Ramos (cell line): ENCODE data around the gene FOXD1.
"Not testable (repeated sequence)": the region's sequence is repeated elsewhere in the genome, so short reads cannot be mapped to it uniquely, and the experiment has no call there.

ENCODE experiments used
- in situ Hi-C: fragments of 300-500 bp; cut with MboI; formaldehyde crosslinking; loops from one replicate; pipeline ENCODE4 v1.14.3; 2022; ENCODE audit warnings: low sequenced_read_pairs; ENCODE audit not compliant: unreplicated experiment

The FOXD1 gene

DNA sequence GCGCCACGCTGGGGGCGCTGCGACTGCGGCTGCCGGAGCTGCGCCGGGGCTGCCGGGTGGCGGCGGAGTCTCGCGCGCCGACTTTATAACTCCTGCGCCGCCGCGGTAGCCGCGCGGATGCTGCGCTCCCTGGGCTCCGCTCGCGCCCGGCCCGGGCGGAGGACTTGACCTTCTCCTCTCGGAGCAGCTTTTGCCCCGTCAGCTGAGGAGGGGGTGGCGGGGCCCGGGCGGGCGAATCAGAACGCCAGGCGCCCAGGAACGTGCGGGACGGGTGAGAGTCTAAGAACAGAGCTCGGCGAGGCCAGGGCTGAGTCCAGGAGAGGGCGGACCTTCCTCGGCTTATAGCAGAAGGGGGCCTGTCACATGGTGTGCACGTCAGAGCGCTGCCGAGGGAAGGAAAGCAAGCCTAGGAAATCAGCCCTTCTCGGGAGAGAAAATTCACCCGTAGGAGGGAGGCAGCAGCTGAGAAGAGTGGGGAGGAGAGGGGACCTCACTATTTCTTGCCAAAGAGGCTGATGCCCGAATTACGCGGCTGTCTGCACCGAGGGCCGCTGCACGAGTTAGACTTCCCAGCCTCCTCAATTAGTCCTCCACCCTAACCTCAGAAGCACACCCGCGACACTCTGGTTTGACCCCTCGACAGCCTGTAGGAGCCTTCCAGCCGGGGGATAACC lies at the start of gene FOXD1:
FOXD1 (minus strand) TSS at position 315 of the 674 bp plus-strand sequence. CDS start 415 bp downstream, outside the sequence.
- in situ Hi-C loops = no loop called here

DNA sequence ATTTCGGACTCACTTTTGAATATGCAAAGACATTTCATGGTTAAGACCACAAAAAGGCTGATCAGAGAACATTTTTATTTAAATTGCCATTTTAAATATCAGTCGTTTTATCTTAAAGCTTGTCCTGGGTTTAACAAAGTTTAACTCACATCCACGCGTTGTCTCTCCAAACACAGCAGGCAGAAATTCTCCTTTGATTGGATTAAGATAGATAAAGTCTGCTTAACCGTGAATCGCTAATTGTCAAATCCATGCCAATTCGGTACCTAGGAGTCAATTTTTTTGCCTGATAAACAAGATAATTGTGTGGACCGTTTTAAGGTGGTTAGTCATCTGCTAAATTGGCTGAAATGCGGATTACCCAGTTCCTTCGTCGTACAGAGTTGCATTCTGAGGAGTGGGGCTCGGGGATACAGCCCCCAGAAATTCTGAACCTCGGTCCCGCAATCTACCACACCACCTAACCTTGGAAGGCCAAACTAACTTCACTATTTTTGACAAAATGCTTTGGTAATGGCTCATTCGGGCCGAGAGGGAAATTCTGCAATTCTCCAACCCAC lies 49.0 kb upstream of the FOXD1 start:
- in situ Hi-C loops = no loop called here

DNA sequence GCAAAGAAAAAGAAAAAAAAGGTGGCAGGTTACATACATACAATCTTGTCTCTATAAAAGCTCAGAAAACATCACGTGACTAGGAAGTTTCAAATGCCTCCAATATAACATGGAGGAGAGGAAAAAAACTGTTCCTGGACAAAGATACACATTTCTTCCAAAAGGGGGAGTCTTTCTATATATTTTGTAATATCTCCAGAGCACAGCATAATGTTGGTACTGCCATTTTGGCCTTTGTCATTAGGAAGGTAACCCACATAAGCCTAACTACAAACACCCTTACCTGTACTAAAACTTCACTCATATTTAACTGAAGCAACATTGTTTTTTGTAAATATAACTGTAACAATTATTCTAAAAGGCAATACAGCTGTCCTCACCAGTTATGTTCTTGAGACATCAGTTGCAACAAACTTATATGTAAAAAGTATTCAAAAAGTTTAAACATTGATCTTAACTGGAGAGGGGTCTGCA lies 48.4 kb upstream of the FOXD1 start:
- in situ Hi-C loops = no loop called here

GRCh38 chr5:73495772-73496335 lies 47.3 kb upstream of the FOXD1 start:
- in situ Hi-C loops = no loop called here

- in situ Hi-C loops = no loop called here
Observed at GRCh38 chr5:73494721-73495120, 46.1 kb upstream of the FOXD1 start.

DNA sequence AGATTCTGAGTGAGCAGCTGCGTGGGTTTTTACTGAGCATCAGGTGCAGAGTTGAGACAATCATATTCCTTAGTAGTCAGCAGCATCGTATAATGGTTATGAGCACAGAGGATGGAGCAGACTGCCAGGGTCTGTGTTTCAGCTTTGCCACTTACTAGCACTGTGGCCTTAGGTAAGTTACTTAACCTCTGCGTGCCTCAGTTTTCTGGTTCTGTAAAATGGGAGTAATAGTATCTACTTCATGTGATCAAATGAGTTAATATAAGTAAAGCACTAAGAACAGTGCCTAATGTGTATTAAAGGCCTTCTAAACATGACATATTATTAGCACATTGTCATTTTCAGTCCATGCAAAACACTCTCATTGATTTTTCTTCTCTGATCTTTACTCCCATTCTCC lies 44.8 kb upstream of the FOXD1 start:
- in situ Hi-C loops = no loop called here

GRCh38 chr5:73491155-73491554 lies 42.6 kb upstream of the FOXD1 start:
- in situ Hi-C loops = no loop called here

DNA sequence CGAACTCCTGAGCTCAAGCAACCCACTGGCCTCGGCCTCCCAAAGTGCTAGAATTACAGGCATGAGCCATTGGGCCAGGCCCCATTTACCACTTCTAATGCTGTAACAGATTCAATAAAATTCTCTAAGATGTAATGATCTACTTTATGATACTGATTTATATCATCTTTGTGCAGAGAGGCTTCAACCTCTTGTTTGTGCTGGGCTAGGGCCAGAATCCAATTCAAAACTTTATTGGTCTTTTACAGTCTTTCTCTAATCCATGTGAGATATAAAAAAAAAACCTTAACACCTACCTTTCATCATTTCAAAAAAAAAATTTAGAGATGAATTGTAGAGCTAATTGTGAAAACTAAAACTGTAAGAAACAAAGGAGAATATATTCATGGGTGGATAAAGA lies 41.5 kb upstream of the FOXD1 start:
- in situ Hi-C loops = no loop called here

GRCh38 chr5:73488806-73489205 lies 40.2 kb upstream of the FOXD1 start:
- in situ Hi-C loops = no loop called here

GRCh38 chr5:73487815-73488214 lies 39.2 kb upstream of the FOXD1 start:
- in situ Hi-C loops = no loop called here

- in situ Hi-C loops = not testable (repeated sequence)
Observed at GRCh38 chr5:73487257-73487656, 38.7 kb upstream of the FOXD1 start.

DNA sequence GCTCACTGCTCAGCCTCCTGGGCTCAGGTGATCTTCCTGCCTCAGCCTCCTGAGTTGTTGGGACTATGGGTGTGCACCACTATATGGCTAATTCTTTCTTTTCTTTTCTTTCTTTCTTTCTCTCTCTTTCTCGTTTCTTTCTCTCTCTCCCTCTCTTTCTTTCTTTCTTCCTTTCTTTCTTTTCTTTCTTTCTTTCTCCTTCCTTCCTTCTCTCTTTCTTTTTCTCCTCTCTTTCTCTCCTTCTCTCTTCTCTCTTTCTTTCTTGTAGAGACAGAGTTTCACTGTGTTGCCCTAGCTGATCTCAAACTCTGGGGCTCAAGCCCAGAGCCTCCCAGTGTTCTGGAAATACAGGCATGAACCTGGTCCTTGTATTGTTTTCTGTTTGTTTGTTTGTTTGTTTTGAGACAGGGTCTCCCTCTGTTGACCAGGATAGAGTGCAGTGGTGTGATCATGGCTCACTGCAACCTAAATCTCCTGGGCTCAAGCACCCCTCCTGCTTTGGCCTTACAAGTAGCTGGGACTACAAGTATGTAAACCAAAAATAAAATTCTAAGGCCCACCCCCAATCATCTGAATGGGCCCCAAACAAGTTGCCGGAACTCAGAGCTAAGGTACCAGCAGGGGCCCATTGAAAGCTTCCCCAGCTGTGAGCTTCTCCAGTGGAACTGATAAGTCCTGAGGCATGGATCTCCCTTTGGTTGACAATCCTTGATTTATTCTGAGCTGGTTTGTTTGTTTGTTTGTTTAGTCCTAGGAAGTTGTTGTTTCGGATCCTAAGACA lies 37.7 kb upstream of the FOXD1 start:
- in situ Hi-C loops = no loop called here

DNA sequence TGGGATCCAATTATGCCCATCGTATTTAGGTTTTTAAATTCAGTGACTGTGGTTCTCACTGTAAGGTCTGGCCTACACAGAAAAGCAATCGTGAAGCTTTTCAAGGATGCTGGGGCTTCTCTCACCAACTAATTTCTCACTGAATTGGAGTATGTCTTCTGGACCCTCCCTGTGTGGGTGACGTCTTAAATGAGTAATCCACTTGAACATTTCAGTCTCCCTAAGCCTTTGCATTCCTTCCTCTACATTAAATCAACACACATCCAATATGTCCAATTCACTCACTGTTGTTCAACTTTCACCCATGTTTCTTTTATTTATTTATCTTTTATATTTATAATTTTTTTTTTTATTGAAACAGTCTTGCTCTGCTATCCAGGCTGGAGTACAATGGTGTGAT lies 37.1 kb upstream of the FOXD1 start:
- in situ Hi-C loops = no loop called here

DNA sequence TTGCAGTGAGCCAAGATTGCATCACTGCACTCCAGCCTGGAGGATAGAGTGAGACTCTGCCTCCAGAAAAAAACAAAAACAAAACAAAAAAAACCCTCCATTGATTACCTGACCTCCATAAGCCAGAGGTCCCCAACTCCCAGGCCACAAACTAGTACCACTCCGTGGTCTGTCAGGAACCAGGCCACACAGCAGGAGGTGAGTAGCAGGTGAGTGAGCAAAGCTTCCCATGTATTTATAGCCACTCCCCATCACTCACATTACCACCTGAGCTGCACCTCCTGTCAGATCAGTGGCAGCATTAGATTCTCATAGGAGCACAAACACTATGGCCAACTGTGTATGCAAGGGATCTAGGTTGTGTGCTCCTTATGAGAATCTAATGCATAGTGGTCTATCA lies 35.9 kb upstream of the FOXD1 start:
- in situ Hi-C loops = no loop called here

GRCh38 chr5:73483676-73484075 lies 35.1 kb upstream of the FOXD1 start:
- in situ Hi-C loops = no loop called here

- in situ Hi-C loops = no loop called here
Observed at GRCh38 chr5:73482383-73483136, 34.0 kb upstream of the FOXD1 start.

- in situ Hi-C loops = no loop called here
Observed at GRCh38 chr5:73480500-73480899, 31.9 kb upstream of the FOXD1 start.

GRCh38 chr5:73472116-73472515 lies 23.5 kb upstream of the FOXD1 start:
- in situ Hi-C loops = no loop called here

DNA sequence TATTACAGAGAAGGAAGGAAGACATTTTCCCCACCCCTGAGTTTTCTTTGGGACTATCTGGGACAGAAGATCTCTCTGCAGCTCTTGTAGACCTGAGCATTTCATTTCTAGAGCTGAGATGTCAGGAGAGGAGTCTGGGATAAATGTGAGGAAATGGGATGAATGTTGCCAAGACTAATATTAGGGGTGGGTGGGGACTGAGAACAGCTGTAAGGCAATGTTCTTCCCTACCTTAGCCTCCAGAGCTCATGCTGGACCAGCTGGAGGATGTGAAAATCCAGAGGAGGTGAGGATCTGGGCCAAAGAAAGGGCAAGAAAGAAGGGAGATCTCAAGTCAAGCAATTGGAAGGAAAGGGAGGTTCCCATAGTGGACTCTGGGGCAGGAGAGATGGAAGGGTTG lies 23.1 kb upstream of the FOXD1 start:
- in situ Hi-C loops = no loop called here

DNA sequence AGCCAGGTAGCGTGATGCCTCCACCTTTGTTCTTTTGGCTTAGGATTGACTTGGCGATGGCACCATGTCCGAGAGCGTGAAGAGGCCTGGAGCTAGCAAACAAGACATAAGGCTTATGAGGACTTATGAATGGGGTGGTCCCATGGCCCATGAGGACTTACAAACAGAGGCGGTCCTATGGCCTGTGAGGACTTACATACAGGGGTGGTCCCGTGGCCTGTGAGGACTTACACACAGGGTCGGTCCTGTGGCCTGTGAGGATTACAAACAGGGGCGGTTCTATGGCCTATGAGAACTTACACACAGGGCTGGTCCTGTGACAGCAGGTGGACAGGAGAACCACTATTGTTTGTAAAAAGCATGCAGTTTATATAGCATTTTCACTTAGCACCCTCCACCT lies 21.3 kb upstream of the FOXD1 start:
- in situ Hi-C loops = no loop called here
